GM12878 (cell line): Measurements from ENCODE around the gene NUDT22. TPM values are rescaled to one million over a fixed set of nuclear protein-coding genes. Genes with fewer than 3 reads are reported as not detected.

Experiments
- ATAC-seq: fragments of 200-7000 bp; cut with Tn5 transposase; 3 replicates; pipeline ENCODE4 v1.9.1; 2020; ENCODE audit warnings: mild to moderate bottlenecking, moderate library complexity
- BruUV-seq: library from RNA; stranded (reverse); fragments of 400-500 nt; replicated peaks from 2 replicates; lab custom pipeline; 2021; lab: Mats Ljungman, UMichigan
- CTCF ChIA-PET: fragments of 300-600 bp; sonication (Branson Sonifier 250); formaldehyde crosslinking; extraction: SDS; loops from one replicate; lab custom pipeline; 2021; ENCODE audit warnings: inconsistent platforms; lab: Yijun Ruan, JAX
- POLR2A ChIA-PET: fragments of 350-600 bp; formaldehyde crosslinking; extraction: SDS; loops from one replicate; lab custom pipeline; 2021; ENCODE audit warnings: inconsistent platforms; lab: Charles Lee
- RAD21 ChIA-PET: fragments of 300-600 bp; sonication (Branson Sonifier 250); formaldehyde crosslinking; loops from one replicate; lab custom pipeline; 2023; ENCODE audit warnings: antibody characterized with exemption; ENCODE audit not compliant: unreplicated experiment; lab: Charles Lee
- SMC1A ChIA-PET: fragments of 300-600 bp; sonication (Branson Sonifier 250); formaldehyde crosslinking; loops from one replicate; lab custom pipeline; 2023; ENCODE audit not compliant: unreplicated experiment, uncharacterized antibody; lab: Charles Lee
- DNase-seq: peaks from one replicate; pipeline ENCODE4 v3.0.0-alpha.2; 2011; ENCODE audit warnings: low read depth, low spot score
- FAIRE-seq: peaks from 3 replicates; lab custom pipeline; 2011; peaks lifted over from hg19 to GRCh38; lab: Jason Lieb, UNC
- H2AFZ ChIP-seq: 2 replicates; pipeline ENCODE4 v1.6.0; 2011; ENCODE audit warnings: low read depth, low read length, control low read depth; ENCODE audit not compliant: control insufficient read depth
- H3K27ac ChIP-seq: 2 replicates; pipeline ENCODE4 v1.5.1; 2011; ENCODE audit warnings: control low read depth; ENCODE audit not compliant: control insufficient read depth, insufficient read depth
- H3K27me3 ChIP-seq, 2 experiments: replicated peaks in 1 of 2; 2 replicates each; pipeline versions ENCODE4 v1.6.0 to v1.6.1; 2011; ENCODE audit warnings: low read length in 1 of 2; ENCODE audit not compliant: control insufficient read depth in 2 of 2, insufficient read depth in 2 of 2
- H3K36me3 ChIP-seq, 2 experiments: 2 replicates each; pipeline ENCODE4 v1.5.1; 2011; ENCODE audit warnings: low read length in 1 of 2; ENCODE audit not compliant: control insufficient read depth in 2 of 2, insufficient read depth in 2 of 2
- H3K4me1 ChIP-seq: 2 replicates; pipeline ENCODE4 v1.6.1; 2011; ENCODE audit warnings: mild to moderate bottlenecking, low read length, moderate library complexity, mixed read lengths; ENCODE audit not compliant: control insufficient read depth, insufficient read depth
- H3K4me2 ChIP-seq: 2 replicates; pipeline ENCODE4 v1.6.0; 2011; ENCODE audit warnings: control low read depth; ENCODE audit not compliant: control insufficient read depth, insufficient read depth
- H3K4me3 ChIP-seq: fragments of 200-600 bp; sonication (generic); 2 replicates; pipeline ENCODE4 v1.5.1; 2016
- H3K79me2 ChIP-seq: 2 replicates; pipeline ENCODE4 v1.6.0; 2011; ENCODE audit warnings: low read length; ENCODE audit not compliant: control insufficient read depth, insufficient read depth
- H3K9ac ChIP-seq: 2 replicates; pipeline ENCODE4 v1.8.0; 2011; ENCODE audit warnings: low read length, control low read depth, mixed read lengths; ENCODE audit not compliant: control insufficient read depth, insufficient read depth
- H3K9me3 ChIP-seq: replicated peaks from 3 replicates; pipeline ENCODE4 v1.5.1; 2011; ENCODE audit warnings: mild to moderate bottlenecking, low read length; ENCODE audit not compliant: control insufficient read depth, insufficient read depth
- H4K20me1 ChIP-seq: 2 replicates; pipeline ENCODE4 v1.6.0; 2011; ENCODE audit not compliant: control insufficient read depth, insufficient read depth
- BHLHE40 ChIP-seq, 2 experiments: fragments of 450-650 bp in 1 of 2; IDR thresholded peaks; 2 replicates each; pipeline ENCODE4 v1.6.1; 2011 to 2017; ENCODE audit warnings: low read depth in 2 of 2, borderline replicate concordance in 1 of 2, improper control_type of control experiment in 1 of 2, low read length in 1 of 2, mild to moderate bottlenecking in 1 of 2
- CBFB ChIP-seq: IDR thresholded peaks from 2 replicates; pipeline ENCODE4 v1.6.1; 2016; ENCODE audit warnings: antibody characterized with exemption, low read depth
- CREB1 ChIP-seq: IDR thresholded peaks from 2 replicates; pipeline ENCODE4 v1.6.1; 2012; ENCODE audit warnings: low read depth, mild to moderate bottlenecking, inconsistent platforms
- EED ChIP-seq: sonication (generic); IDR thresholded peaks from 2 replicates; pipeline ENCODE4 v1.6.1; 2016; ENCODE audit warnings: antibody characterized with exemption, low read depth
- EP300 ChIP-seq, 2 experiments: fragments of 150-350 bp in 1 of 2; IDR thresholded peaks; 2 replicates each; pipeline ENCODE4 v1.6.1; 2011 to 2012; ENCODE audit warnings: low read depth in 2 of 2, low read length in 2 of 2, borderline replicate concordance in 1 of 2, improper control_type of control experiment in 1 of 2, inconsistent platforms in 1 of 2; ENCODE audit not compliant: control insufficient read depth in 1 of 2
- IKZF1 ChIP-seq: fragments of 450-650 bp; conservative IDR thresholded peaks from 2 replicates; pipeline ENCODE4 v1.6.1; 2017; ENCODE audit warnings: antibody characterized with exemption, mild to moderate bottlenecking
- IRF4 ChIP-seq: IDR thresholded peaks from 2 replicates; pipeline ENCODE4 v1.6.1; 2011; ENCODE audit warnings: low read depth, low read length
- MEF2A ChIP-seq: IDR thresholded peaks from 2 replicates; pipeline ENCODE4 v1.6.1; 2011; ENCODE audit warnings: low read depth, mild to moderate bottlenecking, low read length, moderate library complexity; ENCODE audit not compliant: insufficient read depth
- SMAD5 ChIP-seq: IDR thresholded peaks from 2 replicates; pipeline ENCODE4 v1.6.1; 2016; ENCODE audit warnings: antibody characterized with exemption, low read depth
- SUPT20H ChIP-seq: IDR thresholded peaks from 2 replicates; pipeline ENCODE4 v1.6.1; 2011; ENCODE audit warnings: low read depth, mild to moderate bottlenecking, low read length, moderate library complexity, borderline replicate concordance; ENCODE audit not compliant: control insufficient read depth
- ZSCAN29 ChIP-seq: fragments of 450-650 bp; IDR thresholded peaks from 2 replicates; pipeline ENCODE4 v1.6.1; 2017; ENCODE audit warnings: mild to moderate bottlenecking, moderate library complexity
- WGBS: methylation state at CpG from one replicate; pipeline ENCODE4 v1.1.6; 2016; ENCODE audit warnings: low lambda C conversion rate; ENCODE audit not compliant: insufficient replicate concordance, insufficient coverage; ENCODE audit errors: missing lambda C conversion rate; 5-methylcytosine and 5-hydroxymethylcytosine counted together
- in situ Hi-C: fragments of 300-500 bp; cut with MboI; formaldehyde crosslinking; loops from 9 replicates; pipeline ENCODE4 v1.14.3; 2018; ENCODE audit warnings: mixed read lengths
- intact Hi-C: fragments of 100-400 bp; cut with micrococcal nuclease; formaldehyde crosslinking; loops from one replicate; pipeline ENCODE4 v1.14.2; 2022; ENCODE audit not compliant: unreplicated experiment
- polyA plus RNA-seq, 11 experiments: library from polyadenylated mRNA; depleted of rRNA in 4 of 11; unstranded in 6 of 11; stranded (reverse) in 5 of 11; fragments of >200 nt; fragmentation: Nextera tagmentation in 4 of 11; fragmentation: Illumina TruSeq in 1 of 11; extraction: Ambion mirVana in 4 of 11; extraction: Trizol in 1 of 11; gene quantifications; 1 replicate in 1 of 11; 2 replicates in 10 of 11; pipeline versions ENCODE4 v1.2.1 to v1.2.3, GENCODE V29; 2011 to 2016; ENCODE audit warnings: inconsistent platforms in 2 of 11, missing spikeins in 2 of 11, low read depth in 1 of 11
- total RNA-seq, 4 experiments: library from RNA; depleted of rRNA in 3 of 4; stranded (reverse); fragments of >200 nt in 3 of 4; fragmentation: Illumina TruSeq in 1 of 4; extraction: Trizol in 1 of 4; gene quantifications; 2 replicates each; pipeline versions ENCODE4 v1.2.1 to v1.2.3, GENCODE V29; 2013 to 2021
- TF ChIP-seq, protein P1 (sequence below): fragments of 450-650 bp; IDR thresholded peaks from 2 replicates; pipeline ENCODE4 v1.6.1; 2017; ENCODE audit warnings: mild to moderate bottlenecking, moderate library complexity
- TF ChIP-seq, protein P2 (sequence below): fragments of 450-650 bp; formaldehyde crosslinking; IDR thresholded peaks from 2 replicates; pipeline ENCODE4 v1.5.0; 2022; ENCODE audit warnings: mild to moderate bottlenecking, missing genetic modification characterization

NUDT22 gene
- total and polyA plus RNA-seq, 10 of the 15 experiments (the other 5 are each of a cell fraction or from before 2014, with no cell fraction given): 6.7 to 115 (median 64.7) TPM

DNA sequence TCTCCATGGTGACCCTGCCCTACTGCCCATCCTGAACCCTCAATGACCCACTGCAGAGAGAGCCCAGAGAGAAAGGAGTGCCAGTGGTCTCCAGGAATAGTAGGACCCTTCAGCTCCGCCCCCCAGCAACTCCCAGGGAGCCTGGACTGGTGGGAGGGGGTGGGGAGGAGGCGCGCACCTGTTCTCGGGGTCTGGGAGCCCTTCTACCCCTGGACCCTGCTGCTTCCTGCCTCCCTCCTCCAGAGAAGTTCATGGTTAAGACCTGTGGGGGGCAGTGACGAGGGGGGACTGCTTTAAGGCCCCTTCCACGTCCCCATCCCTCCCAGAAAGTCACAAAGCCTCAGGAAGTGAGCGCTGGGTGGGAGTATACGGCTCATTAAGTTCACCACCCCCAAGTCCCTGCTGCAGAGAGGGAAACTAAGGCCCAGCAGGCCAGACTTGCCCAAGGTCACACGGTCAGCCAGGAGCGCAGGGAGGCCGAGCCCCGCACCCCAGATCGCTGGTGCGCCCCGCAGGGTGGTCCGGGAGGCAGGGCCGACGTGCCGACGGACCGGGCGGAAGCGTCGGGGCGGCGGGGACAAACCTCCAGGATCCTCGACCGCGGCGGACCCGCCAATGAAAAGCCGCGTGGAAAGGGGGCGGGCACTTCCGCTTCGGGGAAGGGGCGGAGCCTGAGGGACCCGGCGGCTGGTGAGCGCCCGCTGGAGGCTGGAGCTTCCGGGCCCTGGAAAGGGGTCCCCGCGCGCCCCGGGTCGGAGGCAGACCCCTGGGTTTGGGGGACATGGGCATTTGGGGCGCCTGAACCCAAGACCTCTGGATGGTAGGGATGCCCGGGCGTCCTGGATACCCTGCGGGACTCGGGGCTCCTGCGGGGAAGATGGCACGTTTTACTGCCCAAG is at the start of gene NUDT22, which contains the start of gene TRPT1 (continued):
- TF ChIP-seq BHLHE40 (IDR thresholded peaks at IDR 0.05; ENCODE audit: borderline replicate concordance in 1 of 2, low read depth in 2 of 2, low read length in 1 of 2): peak; percentile 9 to 76; a peak in 2 of 4 replicates
- TF ChIP-seq EED: peak; percentile 43; the same call in 1 of the 2 replicates
- TF ChIP-seq ZSCAN29: no peak
- peak; percentile 52; the same call in 1 of the 2 replicates for TF ChIP-seq CREB1
- peak; percentile 21; the same call in 1 of the 2 replicates for TF ChIP-seq SMAD5
- no peak for TF ChIP-seq MEF2A
- 0 out of 2 replicates have a peak, but pooled peaks have one; percentile 41 for TF ChIP-seq CBFB
- TF ChIP-seq, all 136 proteins: peak for 35

DNA sequence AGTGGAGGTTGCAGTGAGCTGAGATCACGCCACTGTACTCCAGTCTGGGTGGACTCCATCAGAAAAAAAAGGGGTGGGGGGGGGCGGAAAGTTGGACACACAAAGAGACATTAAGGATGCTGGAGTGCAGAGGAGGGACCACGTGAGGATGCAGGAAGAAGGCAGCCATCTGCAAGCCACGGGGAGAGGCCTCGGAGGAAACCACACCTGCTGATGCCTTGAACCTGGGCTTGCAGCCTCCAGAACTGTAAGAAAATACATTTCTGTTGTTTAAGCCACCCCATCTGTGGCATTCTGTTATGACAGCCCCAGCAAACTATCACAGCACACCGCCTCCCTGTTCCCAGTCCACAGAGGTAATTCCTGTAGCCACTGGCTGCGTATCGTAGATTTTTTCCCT is 49.3 kb upstream of the NUDT22 start:
- ChIA-PET SMC1A (interaction anchor here (0.6 kb wide), 2 partner anchors 248 to 403 kb away, joined by 3 read pairs; no protein-coding TSS in a partner anchor), RAD21 (no interaction called here), POLR2A (interaction anchor here (0.6 kb wide), 3 partner anchors 119 to 633 kb away, joined by 3 to 6 read pairs (median 5); no protein-coding TSS in a partner anchor), CTCF (no interaction called here)
- H2AFZ ChIP-seq: no peak overlapping the region
- WGBS: 86% methylated on average over 8 of the region's 8 CpGs
- DNase-seq (no peak), ATAC-seq (no peak), FAIRE-seq (no peak)
- no peaks in the 10 kb centered on the region for H4K20me1 ChIP-seq
- H3K36me3 ChIP-seq: no peaks in the 10 kb centered on the region
- H3K4me2 ChIP-seq: no peak overlapping the region
- intact Hi-C loops (no loop called here), in situ Hi-C loops (no loop called here)
- no peaks in the 10 kb centered on the region; the same call in 2 of the 3 replicates for H3K9me3 ChIP-seq
- H3K79me2 ChIP-seq: no peaks in the 10 kb centered on the region; the same call in 1 of the 2 replicates
- H3K9ac ChIP-seq: no peak overlapping the region
- no TSS peak for BruUV-seq
- no peak overlapping the region for H3K4me3 ChIP-seq
- H3K27ac ChIP-seq: no peak overlapping the region
- no peaks in the 10 kb centered on the region for H3K27me3 ChIP-seq
- H3K4me1 ChIP-seq: peaks cover 17% of the 10 kb centered on the region
- TF ChIP-seq IRF4 (no peak), SUPT20H (no peak), EP300 (IDR thresholded peaks at IDR 0.05; ENCODE audit: borderline replicate concordance in 1 of 2, control insufficient read depth in 1 of 2, low read depth in 2 of 2, low read length in 2 of 2) (no peak), IKZF1 (no peak)
- TF ChIP-seq, protein P1, sequence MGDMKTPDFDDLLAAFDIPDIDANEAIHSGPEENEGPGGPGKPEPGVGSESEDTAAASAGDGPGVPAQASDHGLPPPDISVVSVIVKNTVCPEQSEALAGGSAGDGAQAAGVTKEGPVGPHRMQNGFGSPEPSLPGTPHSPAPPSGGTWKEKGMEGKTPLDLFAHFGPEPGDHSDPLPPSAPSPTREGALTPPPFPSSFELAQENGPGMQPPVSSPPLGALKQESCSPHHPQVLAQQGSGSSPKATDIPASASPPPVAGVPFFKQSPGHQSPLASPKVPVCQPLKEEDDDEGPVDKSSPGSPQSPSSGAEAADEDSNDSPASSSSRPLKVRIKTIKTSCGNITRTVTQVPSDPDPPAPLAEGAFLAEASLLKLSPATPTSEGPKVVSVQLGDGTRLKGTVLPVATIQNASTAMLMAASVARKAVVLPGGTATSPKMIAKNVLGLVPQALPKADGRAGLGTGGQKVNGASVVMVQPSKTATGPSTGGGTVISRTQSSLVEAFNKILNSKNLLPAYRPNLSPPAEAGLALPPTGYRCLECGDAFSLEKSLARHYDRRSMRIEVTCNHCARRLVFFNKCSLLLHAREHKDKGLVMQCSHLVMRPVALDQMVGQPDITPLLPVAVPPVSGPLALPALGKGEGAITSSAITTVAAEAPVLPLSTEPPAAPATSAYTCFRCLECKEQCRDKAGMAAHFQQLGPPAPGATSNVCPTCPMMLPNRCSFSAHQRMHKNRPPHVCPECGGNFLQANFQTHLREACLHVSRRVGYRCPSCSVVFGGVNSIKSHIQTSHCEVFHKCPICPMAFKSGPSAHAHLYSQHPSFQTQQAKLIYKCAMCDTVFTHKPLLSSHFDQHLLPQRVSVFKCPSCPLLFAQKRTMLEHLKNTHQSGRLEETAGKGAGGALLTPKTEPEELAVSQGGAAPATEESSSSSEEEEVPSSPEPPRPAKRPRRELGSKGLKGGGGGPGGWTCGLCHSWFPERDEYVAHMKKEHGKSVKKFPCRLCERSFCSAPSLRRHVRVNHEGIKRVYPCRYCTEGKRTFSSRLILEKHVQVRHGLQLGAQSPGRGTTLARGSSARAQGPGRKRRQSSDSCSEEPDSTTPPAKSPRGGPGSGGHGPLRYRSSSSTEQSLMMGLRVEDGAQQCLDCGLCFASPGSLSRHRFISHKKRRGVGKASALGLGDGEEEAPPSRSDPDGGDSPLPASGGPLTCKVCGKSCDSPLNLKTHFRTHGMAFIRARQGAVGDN: no peak
- TF ChIP-seq, protein P2, sequence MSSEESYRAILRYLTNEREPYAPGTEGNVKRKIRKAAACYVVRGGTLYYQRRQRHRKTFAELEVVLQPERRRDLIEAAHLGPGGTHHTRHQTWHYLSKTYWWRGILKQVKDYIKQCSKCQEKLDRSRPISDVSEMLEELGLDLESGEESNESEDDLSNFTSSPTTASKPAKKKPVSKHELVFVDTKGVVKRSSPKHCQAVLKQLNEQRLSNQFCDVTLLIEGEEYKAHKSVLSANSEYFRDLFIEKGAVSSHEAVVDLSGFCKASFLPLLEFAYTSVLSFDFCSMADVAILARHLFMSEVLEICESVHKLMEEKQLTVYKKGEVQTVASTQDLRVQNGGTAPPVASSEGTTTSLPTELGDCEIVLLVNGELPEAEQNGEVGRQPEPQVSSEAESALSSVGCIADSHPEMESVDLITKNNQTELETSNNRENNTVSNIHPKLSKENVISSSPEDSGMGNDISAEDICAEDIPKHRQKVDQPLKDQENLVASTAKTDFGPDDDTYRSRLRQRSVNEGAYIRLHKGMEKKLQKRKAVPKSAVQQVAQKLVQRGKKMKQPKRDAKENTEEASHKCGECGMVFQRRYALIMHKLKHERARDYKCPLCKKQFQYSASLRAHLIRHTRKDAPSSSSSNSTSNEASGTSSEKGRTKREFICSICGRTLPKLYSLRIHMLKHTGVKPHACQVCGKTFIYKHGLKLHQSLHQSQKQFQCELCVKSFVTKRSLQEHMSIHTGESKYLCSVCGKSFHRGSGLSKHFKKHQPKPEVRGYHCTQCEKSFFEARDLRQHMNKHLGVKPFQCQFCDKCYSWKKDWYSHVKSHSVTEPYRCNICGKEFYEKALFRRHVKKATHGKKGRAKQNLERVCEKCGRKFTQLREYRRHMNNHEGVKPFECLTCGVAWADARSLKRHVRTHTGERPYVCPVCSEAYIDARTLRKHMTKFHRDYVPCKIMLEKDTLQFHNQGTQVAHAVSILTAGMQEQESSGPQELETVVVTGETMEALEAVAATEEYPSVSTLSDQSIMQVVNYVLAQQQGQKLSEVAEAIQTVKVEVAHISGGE (CRISPR knock-in tag): no peak
